ENCODE data around the gene SMARCA5.

The SMARCA5 gene

DNA sequence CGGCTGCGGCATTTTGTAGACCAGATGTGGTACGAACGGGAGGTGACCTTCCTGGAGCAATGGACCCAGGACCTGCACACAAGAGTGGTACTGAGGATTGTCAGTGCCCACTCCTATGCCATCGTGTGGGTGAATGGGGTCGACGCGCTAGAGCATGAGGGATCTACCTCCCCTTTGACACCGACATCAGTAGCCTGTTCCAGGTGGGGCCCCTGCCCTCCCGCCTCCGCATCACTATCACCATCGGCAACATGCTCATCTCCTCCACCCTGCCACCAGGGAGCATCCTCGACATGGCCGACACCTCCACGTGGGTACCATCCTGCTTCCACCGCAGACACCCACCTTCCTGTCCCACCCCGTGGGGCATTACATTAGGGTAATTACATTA is 46.2 kb downstream of the SMARCA5 start:
- no peak for TF ChIP-seq TCF12 (IDR thresholded peaks at IDR 0.05; ENCODE audit: low read depth)
- TF ChIP-seq RAD21 (IDR thresholded peaks at IDR 0.05; ENCODE audit: low read depth): no peak
- TF ChIP-seq TEAD4 (IDR thresholded peaks at IDR 0.05): no peak
- no peak for TF ChIP-seq TAF1 (IDR thresholded peaks at IDR 0.05; ENCODE audit: low read depth)
- TF ChIP-seq EP300 (IDR thresholded peaks at IDR 0.05; ENCODE audit: borderline replicate concordance): no peak
- TF ChIP-seq, protein P1, sequence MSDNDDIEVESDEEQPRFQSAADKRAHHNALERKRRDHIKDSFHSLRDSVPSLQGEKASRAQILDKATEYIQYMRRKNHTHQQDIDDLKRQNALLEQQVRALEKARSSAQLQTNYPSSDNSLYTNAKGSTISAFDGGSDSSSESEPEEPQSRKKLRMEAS (IDR thresholded peaks at IDR 0.05): no peak
- no peak for TF ChIP-seq YY1 (IDR thresholded peaks at IDR 0.05; ENCODE audit: low read depth)
- no peak for TF ChIP-seq NFIC (IDR thresholded peaks at IDR 0.05)
- TF ChIP-seq, protein P2, sequence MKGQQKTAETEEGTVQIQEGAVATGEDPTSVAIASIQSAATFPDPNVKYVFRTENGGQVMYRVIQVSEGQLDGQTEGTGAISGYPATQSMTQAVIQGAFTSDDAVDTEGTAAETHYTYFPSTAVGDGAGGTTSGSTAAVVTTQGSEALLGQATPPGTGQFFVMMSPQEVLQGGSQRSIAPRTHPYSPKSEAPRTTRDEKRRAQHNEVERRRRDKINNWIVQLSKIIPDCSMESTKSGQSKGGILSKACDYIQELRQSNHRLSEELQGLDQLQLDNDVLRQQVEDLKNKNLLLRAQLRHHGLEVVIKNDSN (IDR thresholded peaks at IDR 0.05): no peak
- no peak for TF ChIP-seq CEBPB (IDR thresholded peaks at IDR 0.05)
- TF ChIP-seq ZBTB7A (IDR thresholded peaks at IDR 0.05; ENCODE audit: low read depth): no peak
- TF ChIP-seq FOXM1 (IDR thresholded peaks at IDR 0.05; ENCODE audit: borderline replicate concordance, low read depth): no peak
- no peak for TF ChIP-seq EGR1 (IDR thresholded peaks at IDR 0.05)
- TF ChIP-seq CREB1 (IDR thresholded peaks at IDR 0.05; ENCODE audit: low read depth): no peak
- TF ChIP-seq, protein P3, sequence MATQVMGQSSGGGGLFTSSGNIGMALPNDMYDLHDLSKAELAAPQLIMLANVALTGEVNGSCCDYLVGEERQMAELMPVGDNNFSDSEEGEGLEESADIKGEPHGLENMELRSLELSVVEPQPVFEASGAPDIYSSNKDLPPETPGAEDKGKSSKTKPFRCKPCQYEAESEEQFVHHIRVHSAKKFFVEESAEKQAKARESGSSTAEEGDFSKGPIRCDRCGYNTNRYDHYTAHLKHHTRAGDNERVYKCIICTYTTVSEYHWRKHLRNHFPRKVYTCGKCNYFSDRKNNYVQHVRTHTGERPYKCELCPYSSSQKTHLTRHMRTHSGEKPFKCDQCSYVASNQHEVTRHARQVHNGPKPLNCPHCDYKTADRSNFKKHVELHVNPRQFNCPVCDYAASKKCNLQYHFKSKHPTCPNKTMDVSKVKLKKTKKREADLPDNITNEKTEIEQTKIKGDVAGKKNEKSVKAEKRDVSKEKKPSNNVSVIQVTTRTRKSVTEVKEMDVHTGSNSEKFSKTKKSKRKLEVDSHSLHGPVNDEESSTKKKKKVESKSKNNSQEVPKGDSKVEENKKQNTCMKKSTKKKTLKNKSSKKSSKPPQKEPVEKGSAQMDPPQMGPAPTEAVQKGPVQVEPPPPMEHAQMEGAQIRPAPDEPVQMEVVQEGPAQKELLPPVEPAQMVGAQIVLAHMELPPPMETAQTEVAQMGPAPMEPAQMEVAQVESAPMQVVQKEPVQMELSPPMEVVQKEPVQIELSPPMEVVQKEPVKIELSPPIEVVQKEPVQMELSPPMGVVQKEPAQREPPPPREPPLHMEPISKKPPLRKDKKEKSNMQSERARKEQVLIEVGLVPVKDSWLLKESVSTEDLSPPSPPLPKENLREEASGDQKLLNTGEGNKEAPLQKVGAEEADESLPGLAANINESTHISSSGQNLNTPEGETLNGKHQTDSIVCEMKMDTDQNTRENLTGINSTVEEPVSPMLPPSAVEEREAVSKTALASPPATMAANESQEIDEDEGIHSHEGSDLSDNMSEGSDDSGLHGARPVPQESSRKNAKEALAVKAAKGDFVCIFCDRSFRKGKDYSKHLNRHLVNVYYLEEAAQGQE (IDR thresholded peaks at IDR 0.05; ENCODE audit: low read depth): no peak

DNA sequence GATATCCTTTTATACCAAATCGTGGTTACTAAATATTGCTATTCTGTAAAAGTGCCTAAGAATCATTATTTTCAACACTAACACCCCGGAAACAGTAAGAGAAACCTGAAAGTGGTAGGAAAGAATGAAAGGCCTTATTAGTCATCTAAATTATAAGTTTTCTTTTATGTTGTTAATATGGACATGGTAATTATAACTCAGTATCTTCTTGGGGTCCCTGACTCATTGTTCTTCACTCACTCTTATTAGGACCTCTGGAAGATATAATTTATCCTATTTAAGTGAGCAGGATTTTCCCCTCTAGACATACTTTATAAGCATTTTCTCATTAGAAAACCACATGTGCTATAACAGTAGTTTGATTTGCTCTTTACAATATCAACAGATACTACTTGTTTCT is 51.0 kb downstream of the SMARCA5 start:
- TF ChIP-seq CEBPB (IDR thresholded peaks at IDR 0.05) (no peak), ZBTB7A (IDR thresholded peaks at IDR 0.05; ENCODE audit: low read depth) (no peak), RAD21 (IDR thresholded peaks at IDR 0.05; ENCODE audit: low read depth) (no peak), TEAD4 (IDR thresholded peaks at IDR 0.05) (no peak), NFIC (IDR thresholded peaks at IDR 0.05) (no peak), TCF12 (IDR thresholded peaks at IDR 0.05; ENCODE audit: low read depth) (no peak)
- TF ChIP-seq, protein P1 (IDR thresholded peaks at IDR 0.05): no peak

DNA sequence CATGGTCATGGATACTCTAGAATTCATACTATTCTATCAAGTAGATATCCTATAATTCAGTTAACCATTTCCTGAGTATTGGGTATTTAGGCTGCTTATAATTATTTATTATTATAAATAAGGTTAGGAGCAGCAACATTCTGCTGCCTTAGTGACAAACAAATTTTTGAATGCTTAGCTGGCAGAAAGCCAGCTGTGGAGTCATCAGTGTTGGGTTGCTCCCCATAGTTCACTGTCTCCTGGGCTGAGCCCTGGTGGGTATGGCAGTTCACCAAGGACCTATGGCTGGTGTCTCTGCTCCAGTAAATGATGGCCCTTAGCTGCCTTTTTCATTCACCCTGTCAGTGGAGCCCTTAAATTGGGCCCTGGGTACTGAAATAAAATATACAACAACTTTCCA is 61.8 kb downstream of the SMARCA5 start:
- TF ChIP-seq EP300 (IDR thresholded peaks at IDR 0.05; ENCODE audit: borderline replicate concordance) (no peak), YY1 (IDR thresholded peaks at IDR 0.05; ENCODE audit: low read depth) (no peak), CREB1 (IDR thresholded peaks at IDR 0.05; ENCODE audit: low read depth) (no peak)
- TF ChIP-seq, protein P3 (IDR thresholded peaks at IDR 0.05; ENCODE audit: low read depth): no peak

DNA sequence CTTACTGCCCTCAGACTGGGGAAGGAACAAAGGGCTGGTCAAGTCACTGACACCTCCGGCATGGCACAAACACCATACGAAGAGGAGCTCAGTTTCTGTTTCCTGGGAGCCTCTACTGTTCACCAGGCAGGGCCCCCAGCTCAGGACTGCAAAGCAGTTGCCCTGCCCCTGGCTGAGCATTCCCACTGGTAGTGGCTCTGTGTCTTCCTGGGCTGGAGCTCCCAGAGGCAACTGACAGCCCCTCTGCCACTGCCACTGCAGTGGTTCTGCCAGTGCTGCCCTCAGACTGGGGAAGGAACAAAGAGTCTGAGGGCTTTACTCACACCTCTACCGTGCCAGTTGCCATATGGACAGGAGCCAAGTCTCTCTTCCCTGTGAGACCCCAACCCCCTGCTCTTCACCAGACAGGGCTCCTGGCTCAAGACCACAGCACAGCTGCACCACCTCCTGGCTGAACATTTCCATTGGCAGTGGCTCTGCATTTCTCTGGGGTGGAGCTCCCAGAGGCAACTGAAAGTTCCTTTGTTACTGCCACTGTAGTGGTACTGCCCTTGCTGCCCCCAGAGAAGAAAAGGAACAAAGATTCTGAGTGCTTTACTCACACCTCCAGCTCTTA is 67.9 kb downstream of the SMARCA5 start:
- TF ChIP-seq YY1 (IDR thresholded peaks at IDR 0.05; ENCODE audit: low read depth) (no peak), RAD21 (IDR thresholded peaks at IDR 0.05; ENCODE audit: low read depth) (peak; percentile 30; the same call in 1 of the 2 replicates)

DNA sequence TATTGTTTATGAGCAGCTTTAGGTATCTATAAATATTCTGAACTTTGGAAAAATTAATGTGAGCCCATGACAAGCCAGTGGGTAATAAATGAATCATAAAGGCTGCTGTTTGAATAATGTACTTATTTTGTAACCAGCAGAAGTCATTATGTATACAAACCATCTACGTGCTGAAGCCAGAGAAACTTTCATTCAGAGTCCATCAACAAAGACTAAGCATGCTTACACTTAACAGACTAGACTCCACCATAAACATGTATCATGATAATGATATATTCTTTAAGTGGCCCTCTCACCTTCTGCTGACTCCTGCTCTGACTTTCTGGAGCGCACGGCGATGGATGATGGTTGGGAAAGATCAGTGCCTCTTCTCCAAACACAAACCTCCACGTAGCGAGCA is 72.0 kb downstream of the SMARCA5 start:
- TF ChIP-seq FOXM1 (IDR thresholded peaks at IDR 0.05; ENCODE audit: borderline replicate concordance, low read depth): no peak
- TF ChIP-seq NFIC (IDR thresholded peaks at IDR 0.05): no peak
- TF ChIP-seq, protein P2 (IDR thresholded peaks at IDR 0.05): no peak
- TF ChIP-seq TAF1 (IDR thresholded peaks at IDR 0.05; ENCODE audit: low read depth): no peak
- TF ChIP-seq EP300 (IDR thresholded peaks at IDR 0.05; ENCODE audit: borderline replicate concordance): no peak
- TF ChIP-seq, protein P3 (IDR thresholded peaks at IDR 0.05; ENCODE audit: low read depth): no peak
- TF ChIP-seq EGR1 (IDR thresholded peaks at IDR 0.05): no peak
- no peak for TF ChIP-seq TEAD4 (IDR thresholded peaks at IDR 0.05)
- TF ChIP-seq CREB1 (IDR thresholded peaks at IDR 0.05; ENCODE audit: low read depth): no peak
- no peak for TF ChIP-seq CEBPB (IDR thresholded peaks at IDR 0.05)
- no peak for TF ChIP-seq ZBTB7A (IDR thresholded peaks at IDR 0.05; ENCODE audit: low read depth)

Data from Ishikawa (cell line).